ENCODE data around the gene CREG1.
"Not testable (repeated sequence)": the region's sequence is repeated elsewhere in the genome, so short reads cannot be mapped to it uniquely, and the experiment has no call there.

Gene CREG1

DNA sequence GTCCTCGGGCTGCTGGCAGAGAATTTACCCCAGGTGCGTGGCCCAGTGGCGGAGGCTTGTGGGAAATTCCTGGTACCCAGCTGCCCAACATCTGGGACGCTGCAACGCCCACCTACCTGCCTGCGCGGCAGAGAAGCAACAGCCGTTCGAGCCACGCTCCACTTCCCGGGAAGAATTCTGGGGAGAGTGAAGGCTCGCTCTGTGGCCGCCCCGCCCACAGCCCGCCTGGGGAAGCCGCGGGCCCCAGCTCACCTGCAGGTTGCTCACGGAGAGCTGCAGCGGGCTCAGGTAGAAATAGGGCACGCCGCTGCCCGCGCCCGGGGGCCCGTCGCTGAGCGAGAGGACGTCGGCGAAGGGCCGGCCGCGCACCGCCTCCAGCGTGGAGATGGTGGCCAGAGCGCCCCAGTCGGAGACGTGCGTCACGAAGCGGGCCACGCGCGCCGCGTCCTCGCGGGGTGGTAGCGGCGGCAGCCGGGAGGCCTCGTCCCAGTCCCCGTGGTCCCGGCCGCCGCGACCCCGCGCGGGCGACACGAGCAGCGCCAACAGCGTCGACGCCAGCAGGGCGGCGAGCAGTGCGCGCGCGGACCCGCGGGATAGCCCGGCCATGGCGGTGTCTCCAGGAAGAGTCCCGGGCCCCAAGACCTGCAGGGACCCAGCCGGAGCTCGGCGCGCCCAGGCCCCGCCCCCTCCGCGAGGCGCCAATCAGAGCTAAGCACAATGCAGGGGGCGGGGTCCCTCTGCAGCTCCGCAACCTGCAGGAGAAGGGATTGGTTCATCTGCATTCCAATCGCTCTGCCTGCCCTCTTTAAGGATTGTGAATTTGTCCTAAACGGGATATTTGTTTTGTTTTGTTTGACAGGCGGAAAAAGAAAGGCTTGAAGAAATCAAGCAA, at the start of gene CREG1:
Gene CREG1 (minus strand): TSS at position 627 of the 892 bp plus-strand sequence.
- peak; percentile 92 for DNase-seq

DNA sequence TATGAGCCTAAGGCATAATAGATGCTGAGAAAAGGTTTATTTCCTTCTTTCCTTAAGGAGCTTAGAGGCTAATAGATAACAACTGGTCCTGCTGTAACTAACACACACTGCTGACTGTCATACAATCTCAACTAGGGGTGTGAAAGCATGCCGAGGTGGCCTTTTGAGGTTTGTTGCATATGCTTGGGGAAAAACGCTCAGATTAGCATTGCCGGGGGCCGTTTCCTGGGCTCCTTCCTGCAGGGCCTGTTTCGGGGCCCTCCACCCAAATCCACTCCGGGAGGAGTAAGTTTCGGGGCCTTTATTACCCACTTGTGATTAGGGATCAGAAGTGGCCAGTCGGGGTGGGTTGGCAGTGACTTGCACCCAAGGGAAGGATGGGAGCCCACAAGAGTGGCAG, 49.3 kb upstream of the CREG1 start:
- no peak for DNase-seq

GRCh38 chr1:167601442-167602383, 48.2 kb upstream of the CREG1 start:
- no peak for DNase-seq

DNA sequence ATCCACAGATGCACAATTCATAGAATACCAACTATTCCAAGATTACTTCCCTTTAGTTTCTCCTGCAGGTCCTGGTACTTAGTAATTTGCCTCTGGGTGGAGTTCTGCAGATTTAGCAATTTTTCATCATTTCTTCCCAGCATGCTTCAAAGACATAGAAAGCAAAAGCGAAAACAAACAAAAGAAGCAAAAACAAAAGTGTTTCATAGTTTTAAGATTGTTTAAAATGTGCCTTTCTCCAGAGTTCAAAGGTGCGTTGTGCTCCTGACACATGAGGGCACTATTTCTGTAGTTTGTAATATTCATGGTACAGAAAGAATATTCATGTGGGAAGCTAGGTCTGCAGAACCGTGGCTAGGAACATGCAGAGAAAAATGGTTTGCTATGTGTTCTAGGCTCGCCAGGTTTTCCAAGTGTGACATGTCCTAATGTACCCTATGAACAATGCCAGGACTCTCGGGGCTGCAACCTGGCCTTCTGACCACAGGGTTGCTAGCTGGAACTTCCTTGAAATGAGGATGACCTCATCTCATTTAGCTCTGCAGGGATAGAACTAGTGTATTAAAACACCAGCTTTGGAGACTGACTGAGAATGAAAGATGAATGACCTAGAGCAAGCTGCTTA, 46.5 kb upstream of the CREG1 start:
- no peak for DNase-seq

- DNase-seq: no peak
These were observed 41.3 kb upstream of the CREG1 start for GRCh38 chr1:167594822-167595221.

DNA sequence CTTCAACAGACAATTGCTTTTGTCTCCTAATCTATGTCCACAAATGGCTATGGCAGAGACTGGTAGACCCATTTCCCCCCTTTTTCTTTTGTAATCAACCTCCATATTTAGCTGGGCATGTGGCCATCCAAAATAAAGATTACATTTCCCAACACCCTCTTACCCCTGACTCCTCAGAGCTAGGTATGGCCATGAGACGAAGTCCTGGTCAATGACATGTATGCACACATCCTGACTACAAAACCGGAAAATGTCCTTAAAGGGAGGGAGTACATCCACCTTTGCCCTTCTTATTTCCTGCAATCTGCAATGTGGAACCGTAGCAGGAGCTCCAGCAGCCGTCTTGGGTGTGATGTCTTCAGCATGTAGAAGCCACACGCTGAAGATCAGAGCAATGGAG, 40.3 kb upstream of the CREG1 start:
- no peak for DNase-seq

DNA sequence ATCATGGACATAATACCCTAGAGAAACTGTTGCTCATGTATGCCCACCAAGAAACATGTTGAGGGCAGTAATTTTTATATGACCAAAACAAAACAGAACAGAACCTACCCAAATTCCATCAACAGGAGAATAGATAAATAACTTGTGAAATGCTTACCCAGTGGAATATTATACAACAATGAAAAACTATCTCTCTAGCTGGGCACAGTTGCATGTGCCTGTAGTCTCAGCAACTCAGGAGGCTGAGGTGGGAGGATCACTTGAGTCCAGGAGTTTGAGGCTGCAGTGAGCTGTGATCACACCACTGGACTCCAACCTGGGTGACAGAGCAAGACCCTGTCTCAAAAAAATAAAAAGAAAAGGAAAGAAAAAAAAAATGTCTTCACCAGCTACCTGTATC, 38.9 kb upstream of the CREG1 start:
- DNase-seq: no peak

- DNase-seq: no peak
These were observed 34.8 kb upstream of the CREG1 start for GRCh38 chr1:167588361-167588760.

- no peak for DNase-seq
These were observed 34.3 kb upstream of the CREG1 start for GRCh38 chr1:167587872-167588271.

DNA sequence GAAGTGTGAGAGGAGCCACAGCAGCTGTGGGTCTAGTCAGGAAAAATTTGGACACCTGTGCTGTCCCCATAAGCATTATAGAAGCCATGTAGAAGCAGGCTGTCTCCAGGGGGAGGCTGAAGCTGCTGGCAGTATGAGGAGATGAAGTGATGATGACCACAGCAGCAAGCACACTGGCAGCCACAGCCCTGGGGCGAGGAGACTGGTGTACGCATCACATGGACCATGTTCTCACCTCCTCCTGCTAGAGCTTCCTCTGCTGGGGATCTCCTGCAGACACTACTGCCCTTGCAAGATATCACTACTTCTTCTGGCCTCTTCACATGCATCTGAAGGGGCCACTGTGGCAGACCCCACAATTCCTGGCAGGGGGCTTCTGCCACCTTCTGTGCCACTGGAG, 33.8 kb upstream of the CREG1 start:
- DNase-seq: no peak

DNA sequence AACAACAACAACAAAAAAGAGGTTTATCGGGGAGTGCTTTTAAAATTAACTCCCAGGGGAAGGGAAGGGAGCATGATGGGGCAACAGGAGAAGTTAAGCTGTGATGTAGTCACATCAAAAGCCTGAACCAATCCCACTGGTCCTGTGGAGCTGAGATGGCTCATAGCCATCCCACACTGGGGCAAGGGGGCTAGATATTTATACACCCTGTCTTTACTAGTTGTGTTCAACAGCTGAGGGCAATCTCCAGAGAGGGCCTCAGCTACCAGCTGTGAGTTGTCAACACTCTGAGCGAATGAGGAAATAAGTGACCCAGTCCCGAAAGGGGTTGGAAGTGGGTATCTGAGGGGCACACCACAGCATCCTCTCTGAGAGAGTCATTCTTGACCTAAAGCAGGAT, 31.0 kb upstream of the CREG1 start:
- no peak for DNase-seq

- DNase-seq: no peak
These were observed 29.2 kb upstream of the CREG1 start for GRCh38 chr1:167582722-167583121.

DNA sequence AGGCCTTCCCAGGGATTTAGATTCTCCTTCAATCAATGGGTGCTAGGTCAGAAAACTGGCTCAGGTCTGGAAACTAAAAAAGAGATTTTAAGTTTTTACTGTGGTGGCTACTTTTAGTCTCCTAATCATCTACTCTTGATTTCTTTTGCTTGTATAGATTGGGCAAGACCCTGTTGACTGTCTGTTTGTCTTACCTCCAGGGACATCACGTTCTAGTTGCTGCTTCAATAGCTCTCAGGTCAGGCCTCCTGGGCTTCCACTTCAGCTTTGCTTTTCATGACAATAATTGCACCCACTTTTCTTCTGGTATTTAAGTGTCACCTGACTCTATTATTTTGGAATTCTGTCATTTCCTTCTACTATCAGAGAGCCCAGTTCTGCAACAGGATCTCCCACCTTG, 28.5 kb upstream of the CREG1 start:
- DNase-seq: no peak

DNA sequence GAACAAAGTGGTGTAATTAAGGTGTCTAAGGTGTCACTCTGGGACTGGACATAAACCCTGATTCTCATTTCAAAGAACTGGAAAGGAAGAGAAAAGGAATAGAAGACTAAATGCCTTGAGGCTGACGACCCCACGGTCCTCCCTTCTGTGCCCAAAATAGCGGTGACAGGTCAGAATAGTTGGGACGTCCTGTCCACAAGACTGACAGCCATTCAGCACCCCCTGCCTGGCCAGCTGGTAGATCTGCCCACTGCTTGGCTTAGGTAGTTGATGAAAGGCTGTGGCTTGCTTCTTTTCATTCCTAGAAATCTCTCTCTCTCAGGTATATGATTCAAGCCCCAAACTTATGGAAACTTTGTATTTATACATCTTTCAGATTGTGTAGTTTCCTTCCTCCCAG, 26.4 kb upstream of the CREG1 start:
- DNase-seq: no peak

DNA sequence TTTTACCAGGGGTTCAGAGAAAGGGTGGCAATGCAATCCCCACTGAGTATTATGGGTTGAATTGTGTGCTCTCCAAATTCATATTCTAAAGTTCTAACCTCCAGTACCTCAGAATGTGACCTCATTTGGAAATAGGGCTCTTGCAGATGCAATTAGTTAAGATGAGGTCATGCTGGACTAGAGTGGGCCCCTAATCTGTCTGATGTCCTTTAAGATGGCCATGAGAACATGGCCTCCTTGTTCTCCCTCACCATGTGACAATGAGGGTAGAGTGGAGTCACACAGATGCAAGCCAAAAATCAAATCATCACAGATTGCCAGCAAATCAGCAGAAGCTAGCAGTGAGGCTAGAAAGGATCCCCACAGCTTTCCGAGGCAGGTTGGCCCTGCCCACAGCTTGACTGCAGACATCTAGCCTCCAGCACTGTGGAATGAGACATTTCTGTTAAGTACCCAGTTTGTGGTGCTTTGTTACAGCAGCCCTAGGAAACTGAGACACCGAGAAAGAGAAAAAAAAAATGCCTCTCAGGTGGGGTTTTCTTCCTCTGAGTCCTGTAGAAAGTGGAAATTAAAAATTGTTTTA, 25.5 kb upstream of the CREG1 start:
- DNase-seq: no peak

GRCh38 chr1:167575649-167576048, 22.1 kb upstream of the CREG1 start:
- no peak for DNase-seq

DNA sequence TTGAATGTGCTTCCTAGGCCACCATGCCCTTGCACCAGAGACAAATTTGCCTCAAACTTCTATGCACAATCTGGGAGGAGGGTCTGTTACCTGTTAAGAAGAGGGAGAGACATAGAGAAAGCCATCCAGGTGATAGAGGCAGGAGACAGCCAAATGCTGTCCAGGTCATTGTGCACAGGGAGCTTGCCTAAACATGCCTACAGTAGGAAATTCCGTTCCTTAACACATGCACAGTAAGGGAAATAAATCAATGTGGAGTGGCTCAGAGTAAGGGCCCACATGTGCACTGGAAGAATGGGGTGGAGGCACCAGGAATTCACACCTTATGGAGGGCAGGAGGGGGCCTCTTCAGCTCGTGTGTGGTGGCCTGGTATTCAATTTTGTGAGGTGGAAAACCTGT, 19.5 kb upstream of the CREG1 start:
- no peak for DNase-seq

DNA sequence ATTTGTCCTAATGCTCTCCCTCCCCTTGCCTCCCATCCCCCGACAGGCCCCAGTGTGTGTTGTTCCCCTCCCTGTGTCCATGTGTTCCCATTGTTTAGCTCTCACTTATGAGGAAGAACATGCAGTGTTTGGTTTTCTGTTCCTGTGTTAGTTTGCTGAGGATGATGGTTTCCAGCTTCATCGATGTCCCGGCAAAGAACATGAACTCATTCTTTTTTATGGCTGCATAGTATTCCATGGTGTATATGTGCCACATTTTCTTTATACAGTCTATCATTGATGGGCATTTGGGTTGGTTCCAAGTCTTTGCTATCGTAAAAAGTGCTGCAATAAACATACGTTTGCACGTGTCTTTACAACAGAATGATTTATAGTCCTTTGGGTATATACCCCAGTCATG, 17.1 kb upstream of the CREG1 start:
- not testable (repeated sequence) for DNase-seq

DNA sequence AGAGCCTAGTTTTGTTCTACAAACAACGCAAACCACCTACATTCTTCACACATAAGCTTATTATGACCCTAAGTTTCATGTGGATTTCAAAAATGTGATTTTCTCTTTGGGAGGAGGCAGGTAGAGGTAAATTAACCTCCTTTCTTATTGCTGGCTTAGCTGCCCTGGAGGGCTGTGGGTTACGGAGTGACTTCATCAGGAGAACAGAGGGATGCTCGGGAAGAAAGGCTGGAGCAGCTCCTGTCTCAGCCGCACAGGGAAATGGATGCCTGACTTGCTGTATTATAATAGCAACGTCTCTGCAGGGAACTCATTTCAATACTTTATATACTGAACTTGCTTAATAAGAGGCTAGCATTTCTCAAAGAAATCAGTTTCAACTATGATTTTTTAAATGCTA, 14.1 kb upstream of the CREG1 start:
- DNase-seq: no peak

- no peak for DNase-seq
These were observed 13.2 kb upstream of the CREG1 start for GRCh38 chr1:167566766-167567165.

- no peak for DNase-seq
These were observed 12.4 kb upstream of the CREG1 start for GRCh38 chr1:167565922-167566321.

DNA sequence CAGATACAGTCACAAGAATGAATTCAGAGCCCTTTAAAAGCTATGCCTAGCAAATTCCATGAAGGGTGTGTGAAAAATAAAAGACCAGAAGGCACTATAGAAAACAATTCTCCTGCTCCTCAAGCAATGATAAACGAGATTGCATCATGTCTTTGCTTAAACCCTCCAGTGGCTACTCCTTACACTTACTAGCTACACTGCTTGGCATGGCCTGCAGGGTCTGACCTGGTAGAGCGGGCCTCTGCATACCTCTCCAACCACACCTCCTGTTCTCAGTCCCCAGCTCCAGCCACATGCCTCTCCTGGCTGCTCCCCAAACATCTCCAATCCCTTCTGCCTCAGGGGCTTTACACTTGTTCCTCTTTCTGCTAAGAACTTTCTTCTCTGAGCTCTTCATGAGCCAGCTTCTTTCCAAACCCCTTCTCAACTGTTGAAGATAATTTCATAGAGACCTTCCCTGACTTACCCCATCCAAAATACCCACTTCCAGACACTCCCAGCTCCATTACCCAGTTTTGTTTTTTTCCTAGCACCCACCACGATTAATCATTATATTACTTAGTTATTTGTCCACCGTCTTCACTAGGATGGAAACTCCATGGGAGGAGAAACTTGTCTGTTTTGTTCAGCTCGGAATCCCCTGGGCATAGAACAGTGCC, 11.2 kb upstream of the CREG1 start:
- DNase-seq: no peak

Measured in NCI-H146 (cell line).